NB4 (cell line): ENCODE data around the gene CADM1.

Source experiments
- DNase-seq: peaks from one replicate; pipeline ENCODE4 v3.0.0; 2010; ENCODE audit warnings: low read depth
- H3K4me3 ChIP-seq: one replicate; pipeline ENCODE4 v1.5.1; 2011; ENCODE audit warnings: mild to moderate bottlenecking, low read depth, low read length, moderate library complexity
- CTCF ChIP-seq: IDR thresholded peaks from one replicate; pipeline ENCODE4 v1.5.1; 2012; ENCODE audit warnings: low read depth, low read length
- MYC ChIP-seq: IDR thresholded peaks from 2 replicates; pipeline ENCODE4 v1.6.1; 2011; ENCODE audit warnings: low read depth, low read length
- POLR2A ChIP-seq: IDR thresholded peaks from 2 replicates; pipeline ENCODE4 v1.6.1; 2011; ENCODE audit warnings: mild to moderate bottlenecking; ENCODE audit not compliant: insufficient read length; ENCODE audit errors: extremely low read depth
- TF ChIP-seq, protein P1 (sequence below): IDR thresholded peaks from 2 replicates; pipeline ENCODE4 v1.6.1; 2011; ENCODE audit warnings: low read depth, low read length

CADM1 gene

GRCh38 chr11:115255006-115255762 lies 249.0 kb downstream of the CADM1 start:
- no peak overlapping the region for H3K4me3 ChIP-seq
- no peak for DNase-seq
- no peak for TF ChIP-seq CTCF

DNA sequence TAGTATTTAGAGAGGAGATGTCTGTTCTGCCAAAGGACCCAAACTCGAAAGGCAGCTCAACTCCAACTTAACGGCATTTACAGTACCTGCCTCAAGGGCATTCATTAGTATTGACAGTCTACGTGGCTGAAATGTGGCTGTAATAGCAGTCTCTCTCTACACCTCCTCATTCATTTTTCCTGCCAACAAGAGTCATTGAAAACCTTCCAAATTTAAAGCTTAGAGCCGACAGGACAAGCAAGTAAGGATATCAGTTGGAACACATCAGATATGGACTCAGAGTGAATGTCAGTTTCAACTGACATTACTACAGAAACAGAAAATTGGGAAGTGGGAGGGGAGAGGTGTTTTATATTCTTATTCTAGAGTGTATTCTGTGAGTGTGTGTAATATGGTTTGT lies 253.1 kb downstream of the CADM1 start:
- H3K4me3 ChIP-seq: no peak overlapping the region
- TF ChIP-seq, protein P1, sequence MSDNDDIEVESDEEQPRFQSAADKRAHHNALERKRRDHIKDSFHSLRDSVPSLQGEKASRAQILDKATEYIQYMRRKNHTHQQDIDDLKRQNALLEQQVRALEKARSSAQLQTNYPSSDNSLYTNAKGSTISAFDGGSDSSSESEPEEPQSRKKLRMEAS: no peak
- TF ChIP-seq MYC (no peak), CTCF (no peak), POLR2A (no peak)
- DNase-seq: no peak

GRCh38 chr11:115249061-115249578 lies 255.1 kb downstream of the CADM1 start:
- no peak overlapping the region for H3K4me3 ChIP-seq
- DNase-seq: no peak
- TF ChIP-seq, protein P1: no peak
- TF ChIP-seq MYC (no peak), POLR2A (no peak)

DNA sequence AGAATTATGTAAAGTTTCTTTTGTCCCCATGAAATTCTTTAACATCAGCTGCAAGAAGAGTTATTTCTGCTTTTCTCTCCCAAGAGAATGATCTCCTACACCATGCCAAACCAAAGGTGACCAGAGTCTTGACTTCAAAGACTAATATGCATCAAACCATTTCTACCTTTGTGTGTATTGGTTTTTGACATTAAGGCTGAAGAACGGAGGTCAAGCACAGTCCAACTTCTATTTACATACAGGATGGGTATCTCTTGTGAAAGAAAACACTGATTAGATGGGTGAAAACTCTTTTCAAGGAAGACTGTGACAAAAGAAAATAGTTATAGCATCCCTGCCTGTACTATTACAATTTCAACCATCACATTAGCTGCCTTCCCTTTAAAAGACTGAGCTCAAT lies 256.3 kb downstream of the CADM1 start:
- DNase-seq: no peak
- H3K4me3 ChIP-seq: no peak overlapping the region
- TF ChIP-seq POLR2A: no peak
- TF ChIP-seq, protein P1: no peak
- TF ChIP-seq MYC: no peak
- TF ChIP-seq CTCF: no peak

DNA sequence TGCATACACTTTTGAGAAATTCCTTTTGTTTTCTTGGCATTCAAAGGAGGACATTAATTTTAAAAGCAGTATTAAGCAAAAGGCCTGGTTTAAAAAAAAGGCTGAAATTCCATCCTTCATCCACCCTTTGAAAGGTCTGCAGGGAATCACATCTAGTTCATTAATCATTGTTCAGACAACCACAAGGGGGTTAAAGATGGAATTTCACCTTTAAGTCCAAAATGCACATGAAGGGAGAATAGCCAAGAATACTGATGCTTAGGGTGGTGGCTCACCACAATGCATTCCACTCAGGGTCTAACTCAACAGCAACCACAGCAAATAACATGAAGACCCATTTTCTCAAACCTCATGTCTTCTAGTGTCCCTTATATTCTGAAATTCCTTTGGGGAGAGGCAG lies 256.9 kb downstream of the CADM1 start:
- H3K4me3 ChIP-seq: no peak overlapping the region
- DNase-seq: no peak
- TF ChIP-seq MYC: no peak
- no peak for TF ChIP-seq POLR2A
- TF ChIP-seq CTCF: no peak
- TF ChIP-seq, protein P1: no peak

DNA sequence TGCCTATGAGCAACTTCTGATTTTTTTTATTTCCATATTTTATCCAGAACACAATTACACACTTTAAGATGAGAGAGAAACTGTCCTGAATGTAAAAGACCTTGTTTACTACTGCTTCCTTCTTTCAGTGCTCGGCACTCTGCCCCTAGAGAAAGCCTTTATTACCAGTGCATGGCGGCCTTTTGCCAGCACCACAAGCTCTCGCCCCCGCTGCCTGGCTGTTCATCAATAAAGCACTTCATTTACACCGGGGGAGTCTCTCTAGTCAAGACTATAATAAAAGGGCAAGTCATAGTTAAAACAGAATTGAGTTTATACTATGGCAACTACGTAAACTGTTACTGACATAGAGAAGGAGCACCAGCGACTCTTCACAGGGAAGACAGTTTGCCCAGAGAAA lies 259.5 kb downstream of the CADM1 start:
- TF ChIP-seq, protein P1: no peak
- no peak for TF ChIP-seq CTCF
- no peak for TF ChIP-seq MYC
- TF ChIP-seq POLR2A: no peak
- no peak for DNase-seq
- H3K4me3 ChIP-seq: no peak overlapping the region
